Mesendoderm (in vitro differentiated cells): ENCODE results near the gene SRBD1.

ENCODE experiments used
- DNase-seq: peaks from one replicate; pipeline ENCODE4 v3.0.0; 2013
- H2AK5ac ChIP-seq: 2 replicates; pipeline ENCODE4 v1.6.1; 2013; ENCODE audit warnings: low read length, inconsistent platforms
- H2BK120ac ChIP-seq: 2 replicates; pipeline ENCODE4 v1.6.1; 2013; ENCODE audit warnings: low read depth, mild to moderate bottlenecking, low read length, moderate library complexity, mixed read lengths
- H2BK15ac ChIP-seq: replicated peaks from 2 replicates; pipeline ENCODE4 v1.6.1; 2013; ENCODE audit warnings: low read depth, mild to moderate bottlenecking, moderate library complexity
- H2BK5ac ChIP-seq: 2 replicates; pipeline ENCODE4 v1.6.1; 2013; ENCODE audit warnings: low read length, inconsistent platforms
- H3K18ac ChIP-seq: 2 replicates; pipeline ENCODE4 v1.6.1; 2013; ENCODE audit warnings: mild to moderate bottlenecking, low read length, mixed read lengths
- H3K23ac ChIP-seq: one replicate; pipeline ENCODE4 v1.6.1; 2013; ENCODE audit warnings: low read length
- H3K27ac ChIP-seq: 2 replicates; pipeline ENCODE4 v1.5.1; 2013; ENCODE audit warnings: low read depth, mild to moderate bottlenecking, inconsistent platforms, low read length, moderate library complexity
- H3K27me3 ChIP-seq: 2 replicates; pipeline ENCODE4 v1.6.1; 2013; ENCODE audit warnings: low read length, control low read depth, mild to moderate bottlenecking, inconsistent platforms; ENCODE audit not compliant: insufficient read depth, poor library complexity
- H3K36me3 ChIP-seq: 2 replicates; pipeline ENCODE4 v1.6.1; 2013; ENCODE audit warnings: low read length, inconsistent platforms; ENCODE audit not compliant: control insufficient read depth, insufficient read depth
- H3K4ac ChIP-seq: one replicate; pipeline ENCODE4 v1.6.1; 2013; ENCODE audit warnings: low read depth, mild to moderate bottlenecking, low read length, moderate library complexity
- H3K4me1 ChIP-seq: 2 replicates; pipeline ENCODE4 v1.6.1; 2013; ENCODE audit warnings: low read depth, low read length, inconsistent platforms; ENCODE audit not compliant: control insufficient read depth
- H3K4me2 ChIP-seq: 2 replicates; pipeline ENCODE4 v1.6.1; 2013; ENCODE audit warnings: low read length
- H3K4me3 ChIP-seq: 2 replicates; pipeline ENCODE4 v1.5.1; 2013; ENCODE audit warnings: mild to moderate bottlenecking, low read length
- H3K56ac ChIP-seq: one replicate; pipeline ENCODE4 v1.6.1; 2013; ENCODE audit warnings: low read length
- H3K79me1 ChIP-seq: 2 replicates; pipeline ENCODE4 v1.6.1; 2013; ENCODE audit warnings: low read length, inconsistent platforms
- H3K79me2 ChIP-seq: 2 replicates; pipeline ENCODE4 v1.6.1; 2013; ENCODE audit warnings: mild to moderate bottlenecking, low read length; ENCODE audit not compliant: control insufficient read depth, insufficient read depth
- H3K9ac ChIP-seq: 2 replicates; pipeline ENCODE4 v1.6.1; 2013; ENCODE audit warnings: low read length, inconsistent platforms
- H4K5ac ChIP-seq: one replicate; pipeline ENCODE4 v1.6.1; 2013; ENCODE audit warnings: low read length
- H4K8ac ChIP-seq: one replicate; pipeline ENCODE4 v1.6.1; 2013; ENCODE audit warnings: low read depth, mild to moderate bottlenecking, control low read depth, low read length, moderate library complexity
- WGBS: extraction: QIAGEN DNeasy Blood & Tissue Kit; methylation state at CpG from one replicate; pipeline ENCODE4 v1.1.7; 2013; ENCODE audit warnings: low lambda C conversion rate, missing lambda C conversion rate; ENCODE audit not compliant: insufficient coverage; ENCODE audit errors: extremely low coverage; 5-methylcytosine and 5-hydroxymethylcytosine counted together

Gene SRBD1

DNA sequence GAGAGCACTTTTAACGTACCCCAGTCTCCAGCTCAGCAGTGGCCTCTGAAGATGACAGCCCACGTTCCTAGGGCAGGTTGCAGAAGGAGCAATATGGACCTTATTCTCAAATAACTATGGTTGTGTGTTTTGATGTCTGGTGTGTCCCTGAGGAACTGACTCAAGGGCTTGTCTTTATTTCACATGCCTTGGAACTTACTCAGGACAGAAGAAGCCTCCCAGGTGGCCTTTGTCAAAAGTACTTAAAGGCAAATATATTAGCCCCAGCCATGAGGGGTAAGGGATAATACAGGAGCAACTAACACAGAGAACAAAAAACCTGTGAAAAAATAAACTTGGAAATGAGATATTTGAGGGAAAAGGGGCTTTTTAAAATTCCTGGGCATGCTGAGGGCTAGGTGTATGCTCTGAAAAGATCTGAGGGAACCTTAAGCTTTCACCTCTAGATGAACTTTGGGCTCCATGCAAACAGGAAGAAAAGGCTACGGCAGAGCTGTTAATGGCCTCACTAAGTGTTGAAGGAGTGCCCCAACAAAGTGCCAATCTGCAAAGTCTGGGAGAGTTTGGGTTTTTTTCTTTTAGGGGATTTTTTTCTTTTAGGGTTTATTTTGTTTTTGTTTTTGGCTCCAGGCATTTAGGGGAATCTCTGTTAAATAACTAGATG, 40.3 kb downstream of the SRBD1 start:
- Histone ChIP-seq H4K8ac (no peak overlapping the region), H3K27ac (no peak overlapping the region), H3K79me1 (no peaks in the 10 kb centered on the region), H2BK5ac (no peak overlapping the region), H3K27me3 (no peaks in the 10 kb centered on the region), H3K4me1 (peaks cover 6% of the 10 kb centered on the region), H2BK120ac (no peak overlapping the region), H4K5ac (no peak overlapping the region), H3K56ac (no peak overlapping the region), H2BK15ac (no peak overlapping the region), H2AK5ac (no peak overlapping the region), H3K4me2 (no peak overlapping the region), H3K9ac (no peak overlapping the region), H3K18ac (no peak overlapping the region), H3K4ac (no peak overlapping the region), H3K23ac (no peak overlapping the region), H3K4me3 (no peak overlapping the region), H3K36me3 (no peaks in the 10 kb centered on the region), H3K79me2 (no peaks in the 10 kb centered on the region)
- no CpG with 5 or more reads among the region's 3 CpGs for WGBS
- peak; percentile 39 for DNase-seq

DNA sequence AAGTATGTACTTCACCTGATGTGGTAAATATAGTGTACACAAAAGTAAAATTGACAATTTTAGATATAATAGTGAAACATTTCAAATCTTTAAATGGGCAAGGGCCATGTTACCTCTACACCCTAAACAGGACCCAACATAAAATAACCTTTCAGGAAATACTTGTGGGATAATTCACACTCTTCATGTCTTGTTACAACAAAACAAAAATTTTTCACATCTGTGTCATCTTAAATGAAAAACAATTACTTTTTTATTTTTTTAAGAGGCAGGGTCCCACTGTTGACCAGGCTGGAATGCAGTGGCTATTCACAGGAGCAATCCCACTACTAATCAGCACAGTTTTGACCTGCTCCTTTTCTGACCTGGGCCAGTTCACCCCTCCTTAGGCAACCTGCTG, 42.1 kb downstream of the SRBD1 start:
- Histone ChIP-seq H2AK5ac (no peak overlapping the region), H3K9ac (no peak overlapping the region), H2BK120ac (no peak overlapping the region), H3K4ac (no peak overlapping the region), H3K79me2 (no peaks in the 10 kb centered on the region), H3K79me1 (no peaks in the 10 kb centered on the region), H3K4me3 (no peak overlapping the region), H2BK15ac (no peak overlapping the region), H3K36me3 (no peaks in the 10 kb centered on the region), H3K23ac (no peak overlapping the region), H3K27me3 (no peaks in the 10 kb centered on the region), H3K4me1 (peaks cover 6% of the 10 kb centered on the region), H4K5ac (no peak overlapping the region), H4K8ac (no peak overlapping the region), H3K4me2 (no peak overlapping the region), H3K27ac (no peak overlapping the region), H2BK5ac (no peak overlapping the region), H3K56ac (no peak overlapping the region), H3K18ac (no peak overlapping the region)
- no peak for DNase-seq

DNA sequence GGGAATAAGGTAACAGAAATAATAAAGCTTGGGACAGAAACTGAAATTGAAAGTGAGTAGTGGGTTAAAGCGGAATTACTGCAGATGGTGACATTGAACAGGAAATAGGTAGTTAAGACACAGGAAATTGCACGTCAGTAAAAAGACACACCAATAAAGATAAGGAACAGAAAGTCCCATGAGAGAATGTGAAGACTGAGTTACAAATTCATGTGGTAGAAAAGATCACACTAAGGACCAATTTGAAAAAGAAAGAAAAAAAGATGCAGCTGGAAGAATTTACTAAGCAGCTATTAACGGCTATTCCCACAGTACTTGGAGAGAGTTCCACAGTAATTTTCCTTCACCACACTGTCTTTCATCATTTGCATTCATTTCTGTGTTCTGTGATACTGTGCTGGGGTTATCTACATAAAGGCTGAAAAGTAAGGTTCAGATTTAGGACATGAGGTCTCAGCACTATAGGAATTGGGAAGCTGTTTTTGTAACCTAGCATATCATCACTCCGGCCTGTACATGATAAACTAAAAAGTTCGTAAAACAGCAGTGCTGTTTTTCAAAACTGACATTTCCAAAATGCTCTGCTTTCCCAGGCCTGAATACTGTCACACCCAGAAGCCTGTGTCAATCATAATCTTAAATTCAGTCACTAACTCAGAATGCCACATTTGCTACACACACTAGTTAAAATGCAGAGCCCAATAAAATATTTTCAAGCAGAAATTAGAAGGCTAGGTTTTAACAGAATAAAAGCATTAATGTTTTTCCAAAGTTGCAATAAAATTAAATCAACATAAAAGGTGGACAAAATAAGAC, 42.9 kb downstream of the SRBD1 start:
- no peaks in the 10 kb centered on the region for H3K36me3 ChIP-seq
- DNase-seq = peak; percentile 29
- no peak overlapping the region for H3K4me3 ChIP-seq
- no peak overlapping the region for H3K56ac ChIP-seq
- no peak overlapping the region for H4K8ac ChIP-seq
- H3K18ac ChIP-seq = no peak overlapping the region
- no peaks in the 10 kb centered on the region for H3K27me3 ChIP-seq
- H3K4ac ChIP-seq = no peak overlapping the region
- H3K4me1 ChIP-seq = peaks cover 6% of the 10 kb centered on the region
- H2BK15ac ChIP-seq = no peak overlapping the region
- no peak overlapping the region for H2BK5ac ChIP-seq
- no peak overlapping the region for H4K5ac ChIP-seq
- H3K9ac ChIP-seq = no peak overlapping the region
- H2BK120ac ChIP-seq = no peak overlapping the region
- H3K23ac ChIP-seq = no peak overlapping the region
- no peak overlapping the region for H3K4me2 ChIP-seq
- no peaks in the 10 kb centered on the region for H3K79me2 ChIP-seq
- H2AK5ac ChIP-seq = no peak overlapping the region
- no CpG with 5 or more reads among the region's 5 CpGs for WGBS
- H3K27ac ChIP-seq = no peak overlapping the region
- no peaks in the 10 kb centered on the region for H3K79me1 ChIP-seq

DNA sequence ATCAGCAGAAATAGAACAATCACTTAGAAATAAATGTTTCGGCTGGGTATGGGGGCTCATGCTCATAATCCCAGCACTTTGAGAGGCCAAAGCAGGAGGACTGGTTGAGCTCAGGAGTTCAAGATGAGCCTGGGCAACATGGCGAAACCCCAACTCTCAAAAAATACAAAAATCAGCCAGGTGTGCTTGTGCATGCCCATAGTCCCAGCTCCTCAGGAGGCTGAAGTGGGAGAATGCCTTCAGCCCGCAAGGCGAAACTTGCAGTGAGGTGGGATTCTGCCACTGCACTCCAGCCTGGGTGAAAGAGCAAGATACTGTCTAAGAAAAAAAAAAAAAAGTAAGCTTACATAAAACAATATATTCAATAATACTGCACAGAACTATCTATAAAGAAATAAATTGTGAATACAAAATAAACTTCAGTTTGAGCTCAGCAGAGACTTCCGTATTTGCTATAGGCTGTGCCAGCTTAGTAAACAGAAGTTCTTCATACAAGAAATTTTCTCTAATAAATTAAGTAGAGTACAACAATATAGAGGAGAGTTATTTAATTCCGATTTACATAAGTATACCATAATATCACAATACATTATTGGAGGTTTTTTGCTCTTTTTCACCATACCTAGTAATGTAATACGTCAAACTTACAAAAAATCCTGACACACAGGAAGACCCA, 43.6 kb downstream of the SRBD1 start:
- peaks cover 6% of the 10 kb centered on the region for H3K4me1 ChIP-seq
- H3K36me3 ChIP-seq = no peaks in the 10 kb centered on the region
- H3K4me3 ChIP-seq = no peak overlapping the region
- H4K5ac ChIP-seq = no peak overlapping the region
- H3K18ac ChIP-seq = no peak overlapping the region
- WGBS = no CpG with 5 or more reads among the region's 7 CpGs
- no peak overlapping the region for H3K4me2 ChIP-seq
- no peak overlapping the region for H4K8ac ChIP-seq
- H3K27ac ChIP-seq = no peak overlapping the region
- no peak overlapping the region for H3K9ac ChIP-seq
- no peaks in the 10 kb centered on the region for H3K79me2 ChIP-seq
- no peak for DNase-seq
- no peak overlapping the region for H3K56ac ChIP-seq
- no peak overlapping the region for H3K23ac ChIP-seq
- H3K27me3 ChIP-seq = no peaks in the 10 kb centered on the region
- H2AK5ac ChIP-seq = no peak overlapping the region
- H2BK15ac ChIP-seq = no peak overlapping the region
- no peak overlapping the region for H2BK120ac ChIP-seq
- no peak overlapping the region for H3K4ac ChIP-seq
- H3K79me1 ChIP-seq = no peaks in the 10 kb centered on the region
- H2BK5ac ChIP-seq = no peak overlapping the region

DNA sequence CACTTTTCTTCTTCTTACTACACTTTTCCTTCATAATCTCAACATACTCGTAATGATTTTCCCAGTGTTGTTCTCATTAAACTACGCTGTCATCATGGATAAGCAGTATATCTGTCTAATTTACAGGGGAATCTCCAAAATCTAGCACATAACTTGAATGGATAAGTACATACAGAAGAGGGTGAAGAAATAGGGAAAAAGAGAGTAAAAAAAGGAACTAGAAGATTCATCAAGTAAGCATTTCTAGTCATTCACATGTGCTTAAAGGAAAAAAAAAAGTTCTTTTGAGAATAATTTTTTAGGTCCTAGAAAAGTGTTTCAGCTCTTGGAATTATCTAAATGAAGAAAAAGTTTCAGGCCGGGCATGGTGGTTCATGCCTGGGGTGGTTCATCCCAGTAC, 51.6 kb downstream of the SRBD1 start:
- Histone ChIP-seq H3K36me3 (no peaks in the 10 kb centered on the region), H4K5ac (no peak overlapping the region), H3K9ac (no peak overlapping the region), H2BK15ac (no peak overlapping the region), H2AK5ac (no peak overlapping the region), H3K4me1 (no peaks in the 10 kb centered on the region), H3K79me2 (no peaks in the 10 kb centered on the region), H3K23ac (no peak overlapping the region), H2BK120ac (no peak overlapping the region), H3K4me2 (no peak overlapping the region), H2BK5ac (no peak overlapping the region), H3K4me3 (no peak overlapping the region), H3K27me3 (no peaks in the 10 kb centered on the region), H3K27ac (no peak overlapping the region), H4K8ac (no peak overlapping the region), H3K4ac (no peak overlapping the region), H3K56ac (no peak overlapping the region), H3K79me1 (no peaks in the 10 kb centered on the region), H3K18ac (no peak overlapping the region)
- DNase-seq = no peak
- WGBS = 100% methylated on average over 1 of the region's 3 CpGs
